Astrocyte (in vitro differentiated cells and primary cell): Measurements from ENCODE around the gene PIGT. TPM values are rescaled to one million over a fixed set of nuclear protein-coding genes. Genes with fewer than 3 reads are reported as not detected.

ENCODE experiments used
- DNase-seq: peaks from one replicate; pipeline ENCODE4 v3.0.0-alpha.2; 2010; ENCODE audit warnings: low read depth
- FAIRE-seq: peaks from 2 replicates; lab custom pipeline; 2011; peaks lifted over from hg19 to GRCh38; lab: Jason Lieb, UNC
- H2AFZ ChIP-seq: 2 replicates; pipeline ENCODE4 v1.6.0; 2012; ENCODE audit warnings: low read depth, low read length, inconsistent platforms
- H3K27ac ChIP-seq: 2 replicates; pipeline ENCODE4 v1.5.1; 2011; ENCODE audit warnings: low read depth, low read length, inconsistent platforms
- H3K27me3 ChIP-seq: 2 replicates; pipeline ENCODE4 v1.6.0; 2011; ENCODE audit warnings: low read length, inconsistent platforms; ENCODE audit not compliant: insufficient read depth
- H3K36me3 ChIP-seq: 2 replicates; pipeline ENCODE4 v1.5.1; 2011; ENCODE audit warnings: low read length, inconsistent platforms; ENCODE audit not compliant: insufficient read depth
- H3K4me1 ChIP-seq: 2 replicates; pipeline ENCODE4 v1.5.1; 2011; ENCODE audit warnings: low read length, inconsistent platforms; ENCODE audit not compliant: insufficient read depth
- H3K4me2 ChIP-seq: 2 replicates; pipeline ENCODE4 v1.6.0; 2012; ENCODE audit warnings: low read length, inconsistent platforms
- H3K4me3 ChIP-seq: 2 replicates; pipeline ENCODE4 v1.5.1; 2011; ENCODE audit warnings: low read depth, mild to moderate bottlenecking, low read length, inconsistent platforms; ENCODE audit not compliant: insufficient read depth
- H3K79me2 ChIP-seq: 2 replicates; pipeline ENCODE4 v1.6.0; 2012; ENCODE audit warnings: mild to moderate bottlenecking, low read length, inconsistent platforms; ENCODE audit not compliant: insufficient read depth
- H3K9ac ChIP-seq: 2 replicates; pipeline ENCODE4 v1.6.0; 2012; ENCODE audit warnings: mild to moderate bottlenecking, low read length, inconsistent platforms
- H3K9me3 ChIP-seq: 2 replicates; pipeline ENCODE4 v1.5.1; 2012; ENCODE audit warnings: low read depth, mild to moderate bottlenecking, low read length, inconsistent platforms; ENCODE audit not compliant: insufficient read depth
- H4K20me1 ChIP-seq: 2 replicates; pipeline ENCODE4 v1.6.0; 2012; ENCODE audit warnings: low read length, inconsistent platforms; ENCODE audit not compliant: insufficient read depth
- H3K27ac Mint-ChIP-seq: one replicate; pipeline ENCODE4 v1.8.0; 2021; ENCODE audit warnings: mild to moderate bottlenecking, mixed read lengths; ENCODE audit not compliant: unreplicated experiment
- H3K27me3 Mint-ChIP-seq: one replicate; pipeline ENCODE4 v1.8.0; 2021; ENCODE audit warnings: low read depth, mixed read lengths; ENCODE audit not compliant: unreplicated experiment
- H3K36me3 Mint-ChIP-seq: one replicate; pipeline ENCODE4 v1.8.0; 2021; ENCODE audit warnings: low read depth, mixed read lengths; ENCODE audit not compliant: unreplicated experiment
- H3K4me1 Mint-ChIP-seq: one replicate; pipeline ENCODE4 v1.8.0; 2021; ENCODE audit warnings: low read depth, mixed read lengths; ENCODE audit not compliant: unreplicated experiment
- H3K4me3 Mint-ChIP-seq: one replicate; pipeline ENCODE4 v1.8.0; 2021; ENCODE audit warnings: mild to moderate bottlenecking, moderate library complexity, mixed read lengths; ENCODE audit not compliant: unreplicated experiment
- H3K9me3 Mint-ChIP-seq: one replicate; pipeline ENCODE4 v1.8.0; 2021; ENCODE audit warnings: mild to moderate bottlenecking, mixed read lengths; ENCODE audit not compliant: unreplicated experiment
- CTCF ChIP-seq: IDR thresholded peaks from 2 replicates; pipeline ENCODE4 v1.5.1; 2011; ENCODE audit warnings: low read depth, mild to moderate bottlenecking, inconsistent platforms, low read length, moderate library complexity; ENCODE audit not compliant: insufficient read depth
- EZH2 ChIP-seq: IDR thresholded peaks from 2 replicates; pipeline ENCODE4 v1.6.1; 2012; ENCODE audit warnings: mild to moderate bottlenecking, low read length, inconsistent platforms; ENCODE audit not compliant: insufficient read depth
- total RNA-seq: library from RNA; stranded (reverse); gene quantifications from 2 replicates; pipeline ENCODE4 v1.2.1, GENCODE V29; 2021

Gene PIGT
- total RNA-seq, 1 donor from 2014 or later: 83.7 TPM

GRCh38 chr20:45427236-45428149 lies 11.6 kb downstream of the PIGT start:
- Mint-ChIP-seq H3K27ac (no peak overlapping the region), H3K36me3 (peaks cover 7% of the 10 kb centered on the region), H3K4me1 (no peaks in the 10 kb centered on the region), H3K27me3 (no peaks in the 10 kb centered on the region), H3K9me3 (no peaks in the 10 kb centered on the region), H3K4me3 (no peak overlapping the region)
- Histone ChIP-seq H3K36me3 (peaks cover 13% of the 10 kb centered on the region), H3K9me3 (no peaks in the 10 kb centered on the region), H3K27ac (no peak overlapping the region), H3K9ac (no peak overlapping the region), H3K79me2 (no peaks in the 10 kb centered on the region), H3K4me3 (no peak overlapping the region), H4K20me1 (no peaks in the 10 kb centered on the region), H3K4me1 (no peaks in the 10 kb centered on the region), H3K4me2 (no peak overlapping the region), H2AFZ (no peak overlapping the region), H3K27me3 (no peaks in the 10 kb centered on the region)
- FAIRE-seq: no peak
- TF ChIP-seq CTCF: no peak
- no peak for TF ChIP-seq EZH2
- no peak for DNase-seq

- H3K4me3 ChIP-seq: no peak overlapping the region
- no peaks in the 10 kb centered on the region for H3K9me3 ChIP-seq
- H3K27ac Mint-ChIP-seq: no peak overlapping the region
- FAIRE-seq (no peak), DNase-seq (no peak)
- no peaks in the 10 kb centered on the region for H3K79me2 ChIP-seq
- no peak overlapping the region for H3K27ac ChIP-seq
- H3K36me3 ChIP-seq: peaks cover 2% of the 10 kb centered on the region
- H4K20me1 ChIP-seq: no peaks in the 10 kb centered on the region
- H3K4me1 ChIP-seq: peaks cover 4% of the 10 kb centered on the region
- H3K36me3 Mint-ChIP-seq: peaks cover 7% of the 10 kb centered on the region
- no peak for TF ChIP-seq CTCF
- no peak for TF ChIP-seq EZH2
- H3K4me1 Mint-ChIP-seq: peaks cover 4% of the 10 kb centered on the region
- H2AFZ ChIP-seq: no peak overlapping the region
- H3K9ac ChIP-seq: no peak overlapping the region
- no peak overlapping the region for H3K4me2 ChIP-seq
- no peak overlapping the region for H3K4me3 Mint-ChIP-seq
- H3K27me3 ChIP-seq: no peaks in the 10 kb centered on the region
- H3K9me3 Mint-ChIP-seq: no peaks in the 10 kb centered on the region
- H3K27me3 Mint-ChIP-seq: no peaks in the 10 kb centered on the region
Measured at GRCh38 chr20:45429618-45430017, 13.7 kb downstream of the PIGT start.

GRCh38 chr20:45432294-45432693 lies 16.4 kb downstream of the PIGT start:
- no peak overlapping the region for H3K4me2 ChIP-seq
- DNase-seq: no peak
- H3K9me3 ChIP-seq: no peaks in the 10 kb centered on the region
- H3K27me3 ChIP-seq: no peaks in the 10 kb centered on the region
- no peak for FAIRE-seq
- no peaks in the 10 kb centered on the region for H4K20me1 ChIP-seq
- H3K79me2 ChIP-seq: no peaks in the 10 kb centered on the region
- Mint-ChIP-seq H3K9me3 (no peaks in the 10 kb centered on the region), H3K27me3 (no peaks in the 10 kb centered on the region), H3K4me1 (peaks cover 4% of the 10 kb centered on the region), H3K36me3 (peaks cover under 1% of the 10 kb centered on the region), H3K4me3 (no peak overlapping the region), H3K27ac (no peak overlapping the region)
- no peak overlapping the region for H3K4me3 ChIP-seq
- no peaks in the 10 kb centered on the region for H3K36me3 ChIP-seq
- H3K9ac ChIP-seq: no peak overlapping the region
- peaks cover 4% of the 10 kb centered on the region for H3K4me1 ChIP-seq
- no peak for TF ChIP-seq CTCF
- no peak for TF ChIP-seq EZH2
- no peak overlapping the region for H3K27ac ChIP-seq
- no peak overlapping the region for H2AFZ ChIP-seq
